HepG2 (cell line): ENCODE measurements around the gene LYZL1. TPM values are rescaled to one million over a fixed set of nuclear protein-coding genes. Genes with fewer than 3 reads are reported as not detected.

Source experiments
- FOXA3 ChIP-seq: IDR thresholded peaks from 2 replicates; pipeline ENCODE4 v1.6.1; 2016; ENCODE audit warnings: missing genetic modification reagents, missing compliant biosample characterization
- FOXO1 ChIP-seq: sonication (generic); formaldehyde crosslinking; IDR thresholded peaks from 2 replicates; pipeline ENCODE4 v1.4.0; 2020; ENCODE audit warnings: missing genetic modification reagents
- RXRB ChIP-seq: IDR thresholded peaks from 2 replicates; pipeline ENCODE4 v1.6.1; 2016; ENCODE audit warnings: borderline replicate concordance, missing genetic modification reagents, missing compliant biosample characterization
- SOX13 ChIP-seq, 3 experiments: fragments of 450-650 bp in 1 of 3; sonication (generic) in 1 of 3; formaldehyde crosslinking in 1 of 3; IDR thresholded peaks in 2 of 3; conservative IDR thresholded peaks in 1 of 3; 2 replicates each; pipeline versions ENCODE4 v1.5.0 to v1.6.1; 2016 to 2020; ENCODE audit warnings: antibody characterized with exemption in 1 of 3, mild to moderate bottlenecking in 1 of 3, missing compliant biosample characterization in 1 of 3, missing genetic modification reagents in 1 of 3, moderate library complexity in 1 of 3
- SRSF9 ChIP-seq: fragments of 200-400 bp; formaldehyde crosslinking; IDR thresholded peaks from 2 replicates; pipeline ENCODE4 v1.6.1; 2018; ENCODE audit warnings: borderline replicate concordance, mild to moderate bottlenecking, low read depth, low read length; ENCODE audit not compliant: insufficient read depth, poor library complexity, severe bottlenecking
- ZNF24 ChIP-seq: fragments of 450-650 bp; IDR thresholded peaks from 2 replicates; pipeline ENCODE4 v1.6.1; 2017; ENCODE audit warnings: antibody characterized with exemption, mild to moderate bottlenecking
- ZNF256 ChIP-seq: sonication (generic); formaldehyde crosslinking; conservative IDR thresholded peaks from 2 replicates; pipeline ENCODE4 v1.4.0; 2020; ENCODE audit warnings: missing genetic modification reagents
- ZNF558 ChIP-seq: sonication (generic); formaldehyde crosslinking; IDR thresholded peaks from 2 replicates; pipeline ENCODE4 v1.9.0; 2022; ENCODE audit warnings: mild to moderate bottlenecking, missing genetic modification reagents, borderline replicate concordance
- ZNF629 ChIP-seq: sonication (generic); formaldehyde crosslinking; conservative IDR thresholded peaks from 2 replicates; pipeline ENCODE4 v1.5.0; 2020; ENCODE audit warnings: missing genetic modification reagents
- polyA plus RNA-seq, 8 experiments: library from polyadenylated mRNA; depleted of rRNA in 3 of 8; stranded (reverse) in 7 of 8; unstranded in 1 of 8; fragments of >200 nt; fragmentation: Illumina TruSeq in 4 of 8; extraction: Trizol in 4 of 8; gene quantifications; 2 replicates each; pipeline versions ENCODE4 v1.2.1 to v1.2.3, GENCODE V29; 2011 to 2016; ENCODE audit warnings: low read depth in 4 of 8, missing spikeins in 1 of 8, mixed read lengths in 1 of 8; ENCODE audit not compliant: insufficient read depth in 1 of 8
- total RNA-seq, 5 experiments: library from RNA; depleted of rRNA; stranded (reverse); fragments of >200 nt; fragmentation: Illumina TruSeq; extraction: Trizol; gene quantifications; 2 replicates each; pipeline ENCODE4 v1.2.3, GENCODE V29; 2016; ENCODE audit warnings: low read depth in 1 of 5
- TF ChIP-seq, protein P1 (sequence below): IDR thresholded peaks from 2 replicates; pipeline ENCODE4 v1.6.1; 2016
- TF ChIP-seq, protein P2 (sequence below): sonication (generic); formaldehyde crosslinking; IDR thresholded peaks from 2 replicates; pipeline ENCODE4 v1.4.0; 2020; ENCODE audit warnings: missing genetic modification reagents, borderline replicate concordance

Gene LYZL1
- total and polyA plus RNA-seq, 2 of the 13 experiments (the other 11 are each of a cell fraction or from before 2014, with no cell fraction given): not detected

DNA sequence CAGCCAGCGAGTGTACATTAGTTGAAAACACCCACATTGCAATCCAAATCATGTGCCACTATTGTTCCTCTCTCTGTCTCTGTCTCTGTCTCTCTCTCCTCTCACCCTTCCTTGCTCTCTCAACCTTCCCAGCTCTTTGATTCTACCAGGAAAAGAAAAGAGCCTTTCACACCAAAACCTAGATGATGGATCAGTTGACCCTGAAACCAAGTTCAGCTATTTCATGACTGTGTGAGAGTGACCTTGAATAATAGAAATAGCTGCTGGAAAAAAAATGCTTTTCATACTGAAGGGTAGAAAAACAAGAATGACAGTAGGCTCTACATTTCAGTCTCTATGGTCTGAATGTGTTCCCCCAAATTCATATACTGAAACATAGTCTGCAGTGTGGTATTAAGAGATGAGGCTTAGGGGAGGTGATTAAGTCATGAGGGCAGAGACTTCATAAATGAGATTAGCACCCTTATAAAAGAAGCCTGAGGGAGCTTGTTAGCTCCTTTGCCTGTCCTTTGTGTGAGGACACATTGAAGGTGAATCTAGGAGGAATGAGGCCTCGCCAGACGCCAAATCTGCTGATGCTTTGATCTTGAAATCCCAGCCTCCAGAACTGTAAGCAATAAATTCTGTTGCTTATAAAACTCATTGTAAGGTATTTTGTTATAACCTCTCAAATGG, 65.2 kb downstream of the LYZL1 start (continued):
- TF ChIP-seq FOXO1 (CRISPR knock-in tag): peak; percentile 42; the same call in 1 of the 2 replicates
- no peak for TF ChIP-seq ZNF256 (CRISPR knock-in tag)
- TF ChIP-seq FOXA3 (CRISPR knock-in tag): 0 out of 2 replicates have a peak, but pooled peaks have one; percentile 20
- TF ChIP-seq ZNF24: no peak
- peak; percentile 94 for TF ChIP-seq SOX13 (IDR thresholded peaks at IDR 0.05)
- TF ChIP-seq SOX13 (CRISPR knock-in tag; conservative IDR thresholded peaks at IDR 0.05 in 1 of 2, IDR thresholded peaks at IDR 0.05 in 1 of 2): peak in 1 of 2 experiments; percentile 98; a peak in 2 of 4 replicates
- no peak for TF ChIP-seq SRSF9
- TF ChIP-seq, protein P1, sequence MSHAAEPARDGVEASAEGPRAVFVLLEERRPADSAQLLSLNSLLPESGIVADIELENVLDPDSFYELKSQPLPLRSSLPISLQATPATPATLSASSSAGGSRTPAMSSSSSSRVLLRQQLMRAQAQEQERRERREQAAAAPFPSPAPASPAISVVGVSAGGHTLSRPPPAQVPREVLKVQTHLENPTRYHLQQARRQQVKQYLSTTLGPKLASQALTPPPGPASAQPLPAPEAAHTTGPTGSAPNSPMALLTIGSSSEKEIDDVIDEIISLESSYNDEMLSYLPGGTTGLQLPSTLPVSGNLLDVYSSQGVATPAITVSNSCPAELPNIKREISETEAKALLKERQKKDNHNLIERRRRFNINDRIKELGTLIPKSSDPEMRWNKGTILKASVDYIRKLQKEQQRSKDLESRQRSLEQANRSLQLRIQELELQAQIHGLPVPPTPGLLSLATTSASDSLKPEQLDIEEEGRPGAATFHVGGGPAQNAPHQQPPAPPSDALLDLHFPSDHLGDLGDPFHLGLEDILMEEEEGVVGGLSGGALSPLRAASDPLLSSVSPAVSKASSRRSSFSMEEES (CRISPR knock-in tag): peak; percentile 80
- TF ChIP-seq RXRB (CRISPR knock-in tag): peak; percentile 72
- TF ChIP-seq, protein P2, sequence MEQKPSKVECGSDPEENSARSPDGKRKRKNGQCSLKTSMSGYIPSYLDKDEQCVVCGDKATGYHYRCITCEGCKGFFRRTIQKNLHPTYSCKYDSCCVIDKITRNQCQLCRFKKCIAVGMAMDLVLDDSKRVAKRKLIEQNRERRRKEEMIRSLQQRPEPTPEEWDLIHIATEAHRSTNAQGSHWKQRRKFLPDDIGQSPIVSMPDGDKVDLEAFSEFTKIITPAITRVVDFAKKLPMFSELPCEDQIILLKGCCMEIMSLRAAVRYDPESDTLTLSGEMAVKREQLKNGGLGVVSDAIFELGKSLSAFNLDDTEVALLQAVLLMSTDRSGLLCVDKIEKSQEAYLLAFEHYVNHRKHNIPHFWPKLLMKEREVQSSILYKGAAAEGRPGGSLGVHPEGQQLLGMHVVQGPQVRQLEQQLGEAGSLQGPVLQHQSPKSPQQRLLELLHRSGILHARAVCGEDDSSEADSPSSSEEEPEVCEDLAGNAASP (CRISPR knock-in tag): peak; percentile 90
- no peak for TF ChIP-seq ZNF629
- TF ChIP-seq ZNF558 (CRISPR knock-in tag): no peak
